H1 (cell line): ENCODE results near the gene DPH1. TPM values are rescaled to one million over a fixed set of nuclear protein-coding genes. Genes with fewer than 3 reads are reported as not detected.
A peak's percentile ranks its signal among the peaks of the same experiment; 100 is the strongest.

Experiments
- CTCF ChIA-PET: fragments of 300-600 bp; sonication (Branson Sonifier 250); formaldehyde crosslinking; loops from one replicate; lab custom pipeline; 2021; ENCODE audit not compliant: partially characterized antibody; lab: Charles Lee
- POLR2A ChIA-PET: fragments of 300-600 bp; sonication (Branson Sonifier 250); formaldehyde crosslinking; loops from one replicate; lab custom pipeline; 2021; ENCODE audit warnings: inconsistent platforms; ENCODE audit not compliant: partially characterized antibody; lab: Charles Lee
- DNase-seq, 2 experiments: peaks; one replicate each; pipeline versions ENCODE4 v3.0.0 to v3.0.0-alpha.2; 2010 to 2022; ENCODE audit warnings: low spot score in 2 of 2, low read depth in 1 of 2, mixed read lengths in 1 of 2
- FAIRE-seq: peaks from 2 replicates; lab custom pipeline; 2011; peaks lifted over from hg19 to GRCh38; lab: Jason Lieb, UNC
- H2AFZ ChIP-seq: 2 replicates; pipeline ENCODE4 v1.8.1; 2012; ENCODE audit warnings: low read length, inconsistent platforms
- H2AK5ac ChIP-seq: 2 replicates; pipeline ENCODE4 v1.6.1; 2013; ENCODE audit warnings: low read depth, low read length
- H2BK120ac ChIP-seq: replicated peaks from 2 replicates; pipeline ENCODE3; 2013; ENCODE audit warnings: low read depth, low read length, inconsistent platforms
- H2BK12ac ChIP-seq: 2 replicates; pipeline ENCODE4 v1.6.1; 2013; ENCODE audit warnings: low read depth, low read length
- H2BK15ac ChIP-seq: 2 replicates; pipeline ENCODE4 v1.6.1; 2013; ENCODE audit warnings: low read length
- H2BK20ac ChIP-seq: 2 replicates; pipeline ENCODE4 v1.6.1; 2013; ENCODE audit warnings: low read length
- H2BK5ac ChIP-seq: 2 replicates; pipeline ENCODE4 v1.6.1; 2013; ENCODE audit warnings: low read depth, low read length
- H3K14ac ChIP-seq: 2 replicates; pipeline ENCODE4 v1.6.1; 2013; ENCODE audit warnings: inconsistent platforms; ENCODE audit not compliant: insufficient read length
- H3K18ac ChIP-seq: 2 replicates; pipeline ENCODE4 v1.6.1; 2013; ENCODE audit warnings: low read length; ENCODE audit errors: extremely low read depth
- H3K23ac ChIP-seq: 2 replicates; pipeline ENCODE4 v1.6.1; 2013; ENCODE audit warnings: inconsistent platforms; ENCODE audit not compliant: insufficient read length
- H3K23me2 ChIP-seq: 2 replicates; pipeline ENCODE4 v1.6.1; 2013; ENCODE audit warnings: low read depth, low read length
- H3K27ac ChIP-seq: 2 replicates; pipeline ENCODE4 v1.6.1; 2011; ENCODE audit warnings: low read depth, low read length, inconsistent platforms
- H3K27me3 ChIP-seq, 4 experiments: replicated peaks in 1 of 4; 1 replicate in 1 of 4; 2 replicates in 3 of 4; pipeline versions ENCODE4 v1.6.1 to v1.8.1; 2011 to 2013; ENCODE audit warnings: low read length in 3 of 4, mild to moderate bottlenecking in 3 of 4, inconsistent platforms in 2 of 4, mixed read lengths in 2 of 4, moderate library complexity in 1 of 4; ENCODE audit not compliant: control insufficient read depth in 3 of 4, insufficient read depth in 3 of 4; ENCODE audit errors: extremely low read depth in 1 of 4
- H3K36me3 ChIP-seq, 4 experiments: 2 replicates each; pipeline versions ENCODE4 v1.6.1 to v1.8.1; 2011 to 2013; ENCODE audit warnings: mild to moderate bottlenecking in 4 of 4, low read length in 3 of 4, moderate library complexity in 2 of 4, control low read depth in 1 of 4, inconsistent platforms in 1 of 4; ENCODE audit not compliant: insufficient read depth in 4 of 4, control insufficient read depth in 2 of 4
- H3K4ac ChIP-seq: replicated peaks from 2 replicates; pipeline ENCODE3; 2013; ENCODE audit warnings: low read length, low read depth, mixed read lengths, inconsistent platforms; ENCODE audit not compliant: insufficient read length
- H3K4me1 ChIP-seq, 4 experiments: replicated peaks in 1 of 4; 1 replicate in 1 of 4; 2 replicates in 3 of 4; pipeline versions ENCODE4 v1.6.1 to v1.8.1; 2011 to 2013; ENCODE audit warnings: low read length in 3 of 4, inconsistent platforms in 2 of 4, mixed read lengths in 1 of 4; ENCODE audit not compliant: insufficient read depth in 4 of 4, control insufficient read depth in 3 of 4
- H3K4me2 ChIP-seq, 2 experiments: 2 replicates each; pipeline versions ENCODE4 v1.6.1 to v1.8.1; 2011 to 2013; ENCODE audit warnings: low read depth in 2 of 2, low read length in 2 of 2, control low read depth in 1 of 2, inconsistent platforms in 1 of 2, mild to moderate bottlenecking in 1 of 2; ENCODE audit not compliant: insufficient read depth in 1 of 2
- H3K4me3 ChIP-seq, 4 experiments: fragments of 200-600, 300-600 bp in 1 of 4; sonication (generic), shearing (Covaris generic), sonication (Bioruptor Twin) in 1 of 4; 2 replicates each; pipeline versions ENCODE4 v1.5.1 to v1.8.1; 2011 to 2016; ENCODE audit warnings: low read length in 4 of 4, low read depth in 3 of 4, control low read depth in 2 of 4, inconsistent platforms in 2 of 4, mild to moderate bottlenecking in 2 of 4, mixed read lengths in 1 of 4, moderate library complexity in 1 of 4; ENCODE audit not compliant: insufficient read depth in 2 of 4; ENCODE audit errors: extremely low read depth in 1 of 4
- H3K56ac ChIP-seq: replicated peaks from 2 replicates; pipeline ENCODE3; 2013; ENCODE audit warnings: low read depth, mild to moderate bottlenecking, mixed read lengths, low read length, inconsistent platforms; ENCODE audit not compliant: insufficient read length
- H3K79me1 ChIP-seq: 2 replicates; pipeline ENCODE4 v1.6.1; 2013; ENCODE audit warnings: low read depth, low read length, control low read depth
- H3K79me2 ChIP-seq, 2 experiments: 2 replicates each; pipeline versions ENCODE4 v1.6.1 to v1.8.1; 2012 to 2013; ENCODE audit warnings: low read length in 2 of 2, mild to moderate bottlenecking in 2 of 2, inconsistent platforms in 1 of 2; ENCODE audit not compliant: insufficient read depth in 2 of 2, control insufficient read depth in 1 of 2
- H3K9ac ChIP-seq, 4 experiments: replicated peaks in 1 of 4; 1 replicate in 1 of 4; 2 replicates in 3 of 4; pipeline versions ENCODE4 v1.6.1 to v1.8.1; 2011 to 2013; ENCODE audit warnings: low read depth in 3 of 4, low read length in 3 of 4, control low read depth in 2 of 4, mild to moderate bottlenecking in 2 of 4, moderate library complexity in 2 of 4, inconsistent platforms in 1 of 4; ENCODE audit errors: extremely low read depth in 1 of 4
- H3K9me3 ChIP-seq, 2 experiments: 2 replicates each; pipeline versions ENCODE4 v1.6.1 to v1.8.1; 2012 to 2013; ENCODE audit warnings: mild to moderate bottlenecking in 2 of 2, moderate library complexity in 2 of 2, control low read depth in 1 of 2, inconsistent platforms in 1 of 2, low read depth in 1 of 2, low read length in 1 of 2, mixed read lengths in 1 of 2; ENCODE audit not compliant: insufficient read depth in 2 of 2
- H4K20me1 ChIP-seq, 2 experiments: replicated peaks in 1 of 2; 2 replicates each; pipeline versions ENCODE3 to v1.8.1; 2011 to 2013; ENCODE audit warnings: inconsistent platforms in 2 of 2, low read length in 2 of 2, mild to moderate bottlenecking in 1 of 2; ENCODE audit not compliant: insufficient read depth in 2 of 2, control insufficient read depth in 1 of 2
- H4K5ac ChIP-seq: 2 replicates; pipeline ENCODE4 v1.6.1; 2013; ENCODE audit warnings: low read length, low read depth, mixed read lengths, inconsistent platforms; ENCODE audit not compliant: insufficient read length
- H4K8ac ChIP-seq: 2 replicates; pipeline ENCODE4 v1.8.0; 2013; ENCODE audit warnings: mild to moderate bottlenecking, moderate library complexity, low read length, inconsistent platforms; ENCODE audit not compliant: insufficient read depth; ENCODE audit errors: extremely low read depth
- H4K91ac ChIP-seq: replicated peaks from 2 replicates; pipeline ENCODE3; 2013; ENCODE audit warnings: low read length, mixed read lengths, inconsistent platforms; ENCODE audit not compliant: insufficient read length
- BACH1 ChIP-seq: IDR thresholded peaks from 2 replicates; pipeline ENCODE4 v1.6.1; 2012; ENCODE audit warnings: low read length, improper control_type of control experiment
- SIN3A ChIP-seq, 2 experiments: IDR thresholded peaks in 1 of 2; conservative IDR thresholded peaks in 1 of 2; 2 replicates each; pipeline ENCODE4 v1.6.1; 2011 to 2012; ENCODE audit warnings: low read length in 2 of 2, improper control_type of control experiment in 1 of 2, low read depth in 1 of 2, mild to moderate bottlenecking in 1 of 2
- SUZ12 ChIP-seq: fragments of 200-600 bp; sonication (generic); IDR thresholded peaks from 2 replicates; pipeline ENCODE4 v1.6.1; 2012; ENCODE audit warnings: mild to moderate bottlenecking, inconsistent platforms, low read length, moderate library complexity, mixed read lengths
- WGBS, 2 experiments: shearing (Covaris generic) in 1 of 2; methylation state at CpG; one replicate each; pipeline versions ENCODE4 v1.1.6 to v1.1.7; 2013 to 2015; ENCODE audit warnings: low lambda C conversion rate in 2 of 2, mixed read lengths in 2 of 2, inconsistent platforms in 1 of 2, low coverage in 1 of 2, missing lambda C conversion rate in 1 of 2; ENCODE audit not compliant: insufficient replicate concordance in 2 of 2, insufficient coverage in 1 of 2, insufficient read length in 1 of 2; ENCODE audit errors: extremely low coverage in 1 of 2, missing lambda C conversion rate in 1 of 2; 5-methylcytosine and 5-hydroxymethylcytosine counted together
- polyA plus RNA-seq, 7 experiments: library from polyadenylated mRNA; depleted of rRNA in 3 of 7; stranded (reverse) in 5 of 7; unstranded in 2 of 7; fragments of >200 nt in 5 of 7; fragments of 200-250 nt in 2 of 7; gene quantifications; 1 replicate in 5 of 7; 2 replicates in 1 of 7; 4 replicates in 1 of 7; pipeline versions ENCODE4 v1.2.1 to v1.2.3, GENCODE V29; 2011 to 2013; ENCODE audit warnings: missing spikeins in 2 of 7, mixed read lengths in 2 of 7
- total RNA-seq: library from RNA; stranded (reverse); fragmentation: NEBNext Ultra II Directional; extraction: Animal tissue kit (Norgen Biotek cat#: 25700); gene quantifications from 2 replicates; pipeline ENCODE4 v1.2.1, GENCODE V29; 2021

The DPH1 gene
- total and polyA plus RNA-seq, 2 of the 8 experiments (the other 6 are each of a cell fraction or from before 2014, with no cell fraction given), result 24.9 to 30.0 TPM

DNA sequence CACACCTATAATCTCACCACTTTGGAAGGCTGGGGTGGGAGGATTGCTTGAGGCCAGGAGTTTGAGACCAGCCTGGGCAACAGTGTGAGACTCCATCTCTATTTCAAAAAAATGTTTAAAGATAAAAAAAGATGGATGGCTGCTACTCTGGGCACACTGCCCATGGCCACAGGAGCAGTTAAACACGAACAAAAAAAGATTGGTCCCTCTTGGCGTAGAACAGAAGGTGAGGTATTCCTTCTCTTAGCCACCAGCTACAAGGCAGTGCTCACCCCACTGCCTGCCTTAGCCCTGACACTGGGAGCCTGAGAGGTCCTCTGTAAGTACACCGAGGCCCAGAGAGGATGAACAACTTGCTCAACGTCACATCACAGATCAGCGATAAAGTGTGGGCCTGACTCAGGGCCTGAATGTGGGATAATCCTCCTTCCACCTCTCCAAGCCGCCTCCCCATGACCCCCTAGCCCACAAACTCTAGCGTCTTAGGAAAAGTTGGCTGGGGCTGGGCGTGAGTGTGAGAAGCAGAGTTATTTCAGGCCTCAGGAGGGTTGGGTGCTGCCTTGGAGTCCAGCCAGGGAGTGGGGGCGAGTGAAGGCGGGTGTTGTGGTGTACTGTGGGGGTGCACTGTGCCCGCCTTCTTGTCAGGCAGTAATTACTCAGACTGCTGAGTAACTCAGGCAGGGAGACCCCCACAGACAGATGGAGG lies 2.3 kb upstream of the DPH1 start:
- no peak overlapping the region for H3K4me3 ChIP-seq
- no peak overlapping the region for H2BK15ac ChIP-seq
- H3K4me1 ChIP-seq, result peaks cover 4 to 20% (median 7%) of the 10 kb centered on the region in 4 experiments
- no peak overlapping the region for H4K91ac ChIP-seq
- no peak overlapping the region for H3K23ac ChIP-seq
- H3K9ac ChIP-seq, result no peak overlapping the region
- DNase-seq, result no peak
- CTCF ChIA-PET, result interaction anchor here (0.6 to 5.3 kb wide), 12 partner anchors 8 to 398 kb away, joined by 3 to 47 read pairs (median 4); partner anchors contain the start of gene HIC1
- no peak overlapping the region for H3K18ac ChIP-seq
- H3K79me1 ChIP-seq, result no peaks in the 10 kb centered on the region
- no peak overlapping the region for H3K4me2 ChIP-seq
- H3K27ac ChIP-seq, result no peak overlapping the region
- no peak overlapping the region for H3K14ac ChIP-seq
- no peak for TF ChIP-seq BACH1
- no peak for TF ChIP-seq SIN3A (conservative IDR thresholded peaks at IDR 0.05 in 1 of 2, IDR thresholded peaks at IDR 0.05 in 1 of 2; ENCODE audit: low read depth in 1 of 2, low read length in 2 of 2)
- peak; percentile 40; the same call in 1 of the 2 replicates for TF ChIP-seq SUZ12
- TF ChIP-seq, all 59 proteins: peak for 1
- Histone ChIP-seq H2AK5ac (peak overlapping the region; percentile 7; the same call in 1 of the 2 replicates), H4K8ac (no peak overlapping the region), H3K36me3 (peaks cover 0 to 6% (median 0%) of the 10 kb centered on the region in 4 experiments; a peak in 1 of 8 replicates), H3K4ac (no peak overlapping the region), H3K23me2 (peaks cover 16% of the 10 kb centered on the region; the same call in 1 of the 2 replicates), H3K9me3 (no peaks in the 10 kb centered on the region), H3K56ac (no peak overlapping the region), H2BK12ac (no peak overlapping the region), H2BK20ac (no peak overlapping the region), H4K5ac (no peak overlapping the region), H2BK5ac (no peak overlapping the region), H2AFZ (no peak overlapping the region), H3K79me2 (no peaks in the 10 kb centered on the region), H4K20me1 (peaks cover 0 to 8% of the 10 kb centered on the region in 2 experiments), H3K27me3 (peaks cover 67 to 71% (median 69%) of the 10 kb centered on the region in 4 experiments), H2BK120ac (no peak overlapping the region)
- WGBS, 2 experiments, result 81% methylated on average over 11 of the region's 11 CpGs; no CpG with 5 or more reads in 1 of the 2 experiments
- FAIRE-seq, result no peak
- POLR2A ChIA-PET, result interaction anchor here (0.6 to 1.2 kb wide), 3 partner anchors 10 to 24 kb away, joined by 3 to 4 read pairs (median 3); no protein-coding TSS in a partner anchor
